SK-N-SH treated with all-trans-retinoic acid at 6 μM for 48 hours (cell line): ENCODE results near the gene BRD4.

Experiments
- ATAC-seq: fragments of 200-7000 bp; cut with Tn5 transposase; 3 replicates; pipeline ENCODE4 v1.9.1; 2020; ENCODE audit warnings: mild to moderate bottlenecking, moderate library complexity
- BACH2 ChIP-seq: fragments of 250-450 bp; sonication (Bioruptor Pico); IDR thresholded peaks from 2 replicates; pipeline ENCODE4 v1.9.0; 2021; ENCODE audit warnings: mild to moderate bottlenecking, borderline replicate concordance
- ESRRG ChIP-seq: fragments of 250-450 bp; sonication (Bioruptor Pico); IDR thresholded peaks from 2 replicates; pipeline ENCODE4 v1.6.1; 2021; ENCODE audit warnings: mild to moderate bottlenecking
- GLIS3 ChIP-seq: fragments of 250-450 bp; sonication (Bioruptor Pico); IDR thresholded peaks from 2 replicates; pipeline ENCODE4 v1.5.0; 2020; ENCODE audit warnings: mild to moderate bottlenecking, moderate library complexity
- ISL1 ChIP-seq: fragments of 250-450 bp; sonication (Bioruptor Pico); IDR thresholded peaks from 2 replicates; pipeline ENCODE4 v2.1.2; 2022; ENCODE audit warnings: mild to moderate bottlenecking, moderate library complexity
- OSR1 ChIP-seq: fragments of 250-450 bp; sonication (Bioruptor Pico); IDR thresholded peaks from 2 replicates; pipeline ENCODE4 v1.8.0; 2022; ENCODE audit warnings: moderate library complexity, mild to moderate bottlenecking, inconsistent platforms
- PPARA ChIP-seq: fragments of 250-450 bp; sonication (Bioruptor Pico); IDR thresholded peaks from 2 replicates; pipeline ENCODE4 v1.5.0; 2020; ENCODE audit warnings: mild to moderate bottlenecking, borderline replicate concordance
- SNAI2 ChIP-seq: fragments of 250-450 bp; sonication (Bioruptor Pico); IDR thresholded peaks from 2 replicates; pipeline ENCODE4 v1.5.0; 2020; ENCODE audit warnings: mild to moderate bottlenecking, moderate library complexity
- TCF4 ChIP-seq: fragments of 250-450 bp; sonication (Bioruptor Pico); IDR thresholded peaks from 2 replicates; pipeline ENCODE4 v1.8.0; 2021; ENCODE audit warnings: mild to moderate bottlenecking, moderate library complexity, borderline replicate concordance
- TOX ChIP-seq: fragments of 250-450 bp; sonication (Bioruptor Pico); IDR thresholded peaks from 2 replicates; pipeline ENCODE4 v1.8.0; 2021; ENCODE audit warnings: mild to moderate bottlenecking, moderate library complexity, borderline replicate concordance
- ZC3H10 ChIP-seq: fragments of 250-450 bp; sonication (Bioruptor Pico); IDR thresholded peaks from 2 replicates; pipeline ENCODE4 v1.5.1; 2021; ENCODE audit warnings: mild to moderate bottlenecking, moderate library complexity
- ZFP3 ChIP-seq: fragments of 250-450 bp; sonication (Bioruptor Pico); IDR thresholded peaks from 2 replicates; pipeline ENCODE4 v1.5.0; 2020; ENCODE audit warnings: mild to moderate bottlenecking, moderate library complexity
- ZFP30 ChIP-seq: fragments of 450-650 bp; formaldehyde crosslinking; IDR thresholded peaks from 2 replicates; pipeline ENCODE4 v1.5.0; 2022; ENCODE audit warnings: mild to moderate bottlenecking, moderate library complexity
- ZNF565 ChIP-seq: fragments of 450-650 bp; formaldehyde crosslinking; conservative IDR thresholded peaks from 2 replicates; pipeline ENCODE4 v1.5.0; 2020; ENCODE audit warnings: low read depth, mild to moderate bottlenecking, moderate library complexity
- ZNF8 ChIP-seq: fragments of 450-650 bp; formaldehyde crosslinking; IDR thresholded peaks from 2 replicates; pipeline ENCODE4 v1.5.0; 2020; ENCODE audit warnings: mild to moderate bottlenecking, moderate library complexity
- TF ChIP-seq, protein P1 (sequence below): fragments of 250-450 bp; sonication (Bioruptor Pico); IDR thresholded peaks from 2 replicates; pipeline ENCODE4 v1.8.0; 2021; ENCODE audit warnings: low read depth, mild to moderate bottlenecking, moderate library complexity, borderline replicate concordance
- TF ChIP-seq, protein P2 (sequence below): fragments of 250-450 bp; sonication (Bioruptor Pico); IDR thresholded peaks from 2 replicates; pipeline ENCODE4 v1.5.0; 2020; ENCODE audit warnings: mild to moderate bottlenecking, moderate library complexity
- TF ChIP-seq, protein P3 (sequence below): fragments of 250-450 bp; sonication (Bioruptor Pico); IDR thresholded peaks from 2 replicates; pipeline ENCODE4 v1.5.1; 2020; ENCODE audit warnings: low read depth, mild to moderate bottlenecking, moderate library complexity
- TF ChIP-seq, protein P4 (sequence below): fragments of 250-450 bp; sonication (Bioruptor Pico); IDR thresholded peaks from 2 replicates; pipeline ENCODE4 v1.5.1; 2021; ENCODE audit warnings: mild to moderate bottlenecking, moderate library complexity

Gene BRD4

DNA sequence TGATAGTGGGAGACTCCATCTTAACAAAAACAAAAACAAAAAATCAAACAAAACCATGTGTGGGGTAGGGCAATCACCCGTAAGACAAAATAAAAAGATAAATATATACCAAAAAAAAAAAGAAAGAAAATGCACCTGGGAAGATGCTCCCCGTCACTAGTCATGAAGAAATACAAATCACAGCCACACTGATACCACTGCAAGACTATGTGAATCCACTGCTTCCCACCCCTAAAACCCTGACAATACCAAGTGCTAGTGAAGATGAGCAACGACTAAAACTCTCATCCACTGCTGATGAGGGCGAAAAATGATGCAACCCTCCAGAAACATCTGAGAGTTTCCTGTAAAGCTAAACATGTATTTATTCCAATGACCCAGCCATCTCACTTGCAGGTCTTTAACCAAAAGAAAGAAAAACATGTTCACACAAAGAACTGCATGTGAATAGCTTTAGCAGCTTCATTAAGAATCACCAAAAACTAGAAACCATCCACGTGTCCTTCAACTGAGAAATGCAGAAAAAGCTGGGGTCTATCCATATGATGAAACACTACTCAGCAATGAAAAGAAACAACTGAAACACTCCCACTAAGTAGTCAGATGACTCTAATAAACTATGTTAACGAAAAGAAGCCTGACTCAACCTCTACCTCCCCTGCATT lies 31.7 kb downstream of the BRD4 start:
- TF ChIP-seq SNAI2 (CRISPR knock-in tag) (no peak), ISL1 (CRISPR knock-in tag) (no peak)
- no peak for ATAC-seq

DNA sequence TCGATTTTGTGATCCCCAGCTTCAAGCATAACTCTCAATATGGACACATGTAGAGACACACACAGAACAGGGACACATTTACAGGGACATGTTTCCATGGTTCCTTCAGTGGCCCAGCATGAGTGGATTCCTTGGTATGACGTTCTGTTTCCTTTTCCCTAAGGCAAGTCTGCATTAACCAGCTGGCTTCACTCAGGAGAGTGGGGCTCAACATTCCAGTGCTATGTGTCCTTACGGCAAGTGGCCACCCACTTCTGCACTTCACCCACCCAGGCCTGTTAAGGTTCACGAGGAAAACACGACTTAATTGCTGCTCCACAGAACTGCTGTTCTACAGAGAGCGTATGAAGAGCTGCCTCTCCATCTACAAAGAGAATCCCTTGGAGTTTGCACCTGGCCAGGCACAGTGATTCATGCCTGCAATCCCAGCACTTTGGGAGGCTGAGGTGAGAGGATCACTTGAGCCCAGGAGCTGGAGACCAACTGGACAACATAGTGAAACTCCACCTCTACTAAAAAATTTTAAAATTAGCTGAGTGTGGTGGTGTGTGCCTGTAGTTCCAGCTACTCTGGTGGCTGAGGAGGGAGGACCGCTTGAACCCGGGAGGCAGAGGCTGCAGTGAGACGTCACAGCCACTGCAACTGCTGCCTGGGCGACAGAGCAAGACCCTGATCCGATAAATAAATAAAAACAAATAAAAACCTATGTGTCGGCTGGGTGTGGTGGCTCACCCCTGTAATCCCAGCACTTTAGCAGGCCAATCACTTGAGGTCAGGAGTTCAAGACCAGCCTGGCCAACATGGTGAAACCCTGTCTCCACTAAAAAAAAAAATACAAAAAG lies 32.5 kb downstream of the BRD4 start:
- peak; percentile 20; the same call in 2 of the 3 replicates for ATAC-seq
- TF ChIP-seq TOX (CRISPR knock-in tag) (no peak), TCF4 (CRISPR knock-in tag) (no peak), ZFP30 (CRISPR knock-in tag) (no peak), ISL1 (CRISPR knock-in tag) (no peak), ZFP3 (CRISPR knock-in tag) (no peak), ZNF8 (no peak), BACH2 (CRISPR knock-in tag) (no peak), GLIS3 (CRISPR knock-in tag) (no peak), ZC3H10 (CRISPR knock-in tag) (no peak), PPARA (CRISPR knock-in tag) (no peak), ESRRG (CRISPR knock-in tag) (no peak), OSR1 (CRISPR knock-in tag) (no peak), ZNF565 (CRISPR knock-in tag) (no peak)
- TF ChIP-seq, protein P1, sequence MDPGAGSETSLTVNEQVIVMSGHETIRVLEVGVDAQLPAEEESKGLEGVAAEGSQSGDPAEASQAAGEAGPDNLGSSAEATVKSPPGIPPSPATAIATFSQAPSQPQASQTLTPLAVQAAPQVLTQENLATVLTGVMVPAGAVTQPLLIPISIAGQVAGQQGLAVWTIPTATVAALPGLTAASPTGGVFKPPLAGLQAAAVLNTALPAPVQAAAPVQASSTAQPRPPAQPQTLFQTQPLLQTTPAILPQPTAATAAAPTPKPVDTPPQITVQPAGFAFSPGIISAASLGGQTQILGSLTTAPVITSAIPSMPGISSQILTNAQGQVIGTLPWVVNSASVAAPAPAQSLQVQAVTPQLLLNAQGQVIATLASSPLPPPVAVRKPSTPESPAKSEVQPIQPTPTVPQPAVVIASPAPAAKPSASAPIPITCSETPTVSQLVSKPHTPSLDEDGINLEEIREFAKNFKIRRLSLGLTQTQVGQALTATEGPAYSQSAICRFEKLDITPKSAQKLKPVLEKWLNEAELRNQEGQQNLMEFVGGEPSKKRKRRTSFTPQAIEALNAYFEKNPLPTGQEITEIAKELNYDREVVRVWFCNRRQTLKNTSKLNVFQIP = no peak
- TF ChIP-seq, protein P2, sequence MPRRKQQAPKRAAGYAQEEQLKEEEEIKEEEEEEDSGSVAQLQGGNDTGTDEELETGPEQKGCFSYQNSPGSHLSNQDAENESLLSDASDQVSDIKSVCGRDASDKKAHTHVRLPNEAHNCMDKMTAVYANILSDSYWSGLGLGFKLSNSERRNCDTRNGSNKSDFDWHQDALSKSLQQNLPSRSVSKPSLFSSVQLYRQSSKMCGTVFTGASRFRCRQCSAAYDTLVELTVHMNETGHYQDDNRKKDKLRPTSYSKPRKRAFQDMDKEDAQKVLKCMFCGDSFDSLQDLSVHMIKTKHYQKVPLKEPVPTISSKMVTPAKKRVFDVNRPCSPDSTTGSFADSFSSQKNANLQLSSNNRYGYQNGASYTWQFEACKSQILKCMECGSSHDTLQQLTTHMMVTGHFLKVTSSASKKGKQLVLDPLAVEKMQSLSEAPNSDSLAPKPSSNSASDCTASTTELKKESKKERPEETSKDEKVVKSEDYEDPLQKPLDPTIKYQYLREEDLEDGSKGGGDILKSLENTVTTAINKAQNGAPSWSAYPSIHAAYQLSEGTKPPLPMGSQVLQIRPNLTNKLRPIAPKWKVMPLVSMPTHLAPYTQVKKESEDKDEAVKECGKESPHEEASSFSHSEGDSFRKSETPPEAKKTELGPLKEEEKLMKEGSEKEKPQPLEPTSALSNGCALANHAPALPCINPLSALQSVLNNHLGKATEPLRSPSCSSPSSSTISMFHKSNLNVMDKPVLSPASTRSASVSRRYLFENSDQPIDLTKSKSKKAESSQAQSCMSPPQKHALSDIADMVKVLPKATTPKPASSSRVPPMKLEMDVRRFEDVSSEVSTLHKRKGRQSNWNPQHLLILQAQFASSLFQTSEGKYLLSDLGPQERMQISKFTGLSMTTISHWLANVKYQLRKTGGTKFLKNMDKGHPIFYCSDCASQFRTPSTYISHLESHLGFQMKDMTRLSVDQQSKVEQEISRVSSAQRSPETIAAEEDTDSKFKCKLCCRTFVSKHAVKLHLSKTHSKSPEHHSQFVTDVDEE (CRISPR knock-in tag) = no peak
- TF ChIP-seq, protein P3, sequence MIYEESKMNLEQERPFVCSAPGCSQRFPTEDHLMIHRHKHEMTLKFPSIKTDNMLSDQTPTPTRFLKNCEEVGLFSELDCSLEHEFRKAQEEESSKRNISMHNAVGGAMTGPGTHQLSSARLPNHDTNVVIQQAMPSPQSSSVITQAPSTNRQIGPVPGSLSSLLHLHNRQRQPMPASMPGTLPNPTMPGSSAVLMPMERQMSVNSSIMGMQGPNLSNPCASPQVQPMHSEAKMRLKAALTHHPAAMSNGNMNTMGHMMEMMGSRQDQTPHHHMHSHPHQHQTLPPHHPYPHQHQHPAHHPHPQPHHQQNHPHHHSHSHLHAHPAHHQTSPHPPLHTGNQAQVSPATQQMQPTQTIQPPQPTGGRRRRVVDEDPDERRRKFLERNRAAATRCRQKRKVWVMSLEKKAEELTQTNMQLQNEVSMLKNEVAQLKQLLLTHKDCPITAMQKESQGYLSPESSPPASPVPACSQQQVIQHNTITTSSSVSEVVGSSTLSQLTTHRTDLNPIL (CRISPR knock-in tag) = no peak
- TF ChIP-seq, protein P4, sequence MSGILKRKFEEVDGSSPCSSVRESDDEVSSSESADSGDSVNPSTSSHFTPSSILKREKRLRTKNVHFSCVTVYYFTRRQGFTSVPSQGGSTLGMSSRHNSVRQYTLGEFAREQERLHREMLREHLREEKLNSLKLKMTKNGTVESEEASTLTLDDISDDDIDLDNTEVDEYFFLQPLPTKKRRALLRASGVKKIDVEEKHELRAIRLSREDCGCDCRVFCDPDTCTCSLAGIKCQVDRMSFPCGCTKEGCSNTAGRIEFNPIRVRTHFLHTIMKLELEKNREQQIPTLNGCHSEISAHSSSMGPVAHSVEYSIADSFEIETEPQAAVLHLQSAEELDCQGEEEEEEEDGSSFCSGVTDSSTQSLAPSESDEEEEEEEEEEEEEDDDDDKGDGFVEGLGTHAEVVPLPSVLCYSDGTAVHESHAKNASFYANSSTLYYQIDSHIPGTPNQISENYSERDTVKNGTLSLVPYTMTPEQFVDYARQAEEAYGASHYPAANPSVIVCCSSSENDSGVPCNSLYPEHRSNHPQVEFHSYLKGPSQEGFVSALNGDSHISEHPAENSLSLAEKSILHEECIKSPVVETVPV = no peak

DNA sequence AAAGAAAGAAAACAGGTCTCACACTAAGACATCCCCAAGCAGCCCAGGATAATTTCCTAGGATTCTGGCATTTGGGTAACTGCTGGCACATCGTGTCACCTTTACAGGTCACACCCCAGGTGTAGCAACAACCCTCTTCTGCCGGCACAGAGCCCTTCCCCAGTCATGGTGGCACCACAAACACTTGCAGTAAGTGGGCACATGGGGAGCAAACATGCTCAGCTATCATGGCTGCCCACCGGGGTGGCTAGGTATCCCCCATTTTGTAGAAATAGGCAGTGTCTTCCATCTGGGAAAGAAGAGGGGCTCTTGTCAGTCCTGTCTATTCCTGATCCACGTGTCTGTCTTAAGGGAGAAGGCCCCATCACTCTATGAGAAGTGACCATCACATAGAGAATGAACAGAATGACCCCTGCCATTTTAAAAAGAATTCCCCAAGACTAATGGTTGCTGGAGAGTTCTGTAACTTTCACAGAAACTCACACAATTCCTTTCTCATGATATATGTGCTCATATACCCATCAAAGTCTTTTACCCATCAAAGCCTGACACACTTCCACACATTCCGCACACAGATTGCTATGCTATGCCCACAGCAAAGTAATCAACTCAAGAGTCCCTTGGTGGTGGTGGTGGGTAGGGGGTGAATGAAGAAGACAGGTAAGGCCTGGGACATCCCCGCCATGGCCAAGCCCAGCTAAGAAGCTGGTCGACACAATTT lies 33.3 kb downstream of the BRD4 start:
- TF ChIP-seq OSR1 (CRISPR knock-in tag) (no peak), BACH2 (CRISPR knock-in tag) (no peak), ZC3H10 (CRISPR knock-in tag) (no peak)
- TF ChIP-seq, protein P1 = no peak
- ATAC-seq = no peak
